Left hindlimb (tissue), 1 donor: Measurements from ENCODE around the gene FBLN1.
"Not testable (repeated sequence)": the region's sequence is repeated elsewhere in the genome, so short reads cannot be mapped to it uniquely, and the experiment has no call there.

Experiments used
- DNase-seq: peaks from one replicate; pipeline ENCODE4 v3.0.0-alpha.2; 2018

Gene FBLN1

GRCh38 chr22:45528046-45528445, 25.4 kb downstream of the FBLN1 start:
- no peak for DNase-seq

GRCh38 chr22:45529105-45529504, 26.4 kb downstream of the FBLN1 start:
- no peak for DNase-seq

- DNase-seq = no peak
These were observed 27.4 kb downstream of the FBLN1 start for GRCh38 chr22:45529971-45530575.

GRCh38 chr22:45531441-45532234, 29.0 kb downstream of the FBLN1 start:
- DNase-seq = no peak

GRCh38 chr22:45532235-45532631, 29.6 kb downstream of the FBLN1 start:
- no peak for DNase-seq

- no peak for DNase-seq
These were observed 31.0 kb downstream of the FBLN1 start for GRCh38 chr22:45533703-45534102.

- peak; percentile 61 for DNase-seq
These were observed 31.9 kb downstream of the FBLN1 start for GRCh38 chr22:45534339-45535192.

- no peak for DNase-seq
These were observed 32.6 kb downstream of the FBLN1 start for GRCh38 chr22:45535290-45535689.

- not testable (repeated sequence) for DNase-seq
These were observed 33.2 kb downstream of the FBLN1 start for GRCh38 chr22:45535835-45536234.

GRCh38 chr22:45537734-45538181, 35.1 kb downstream of the FBLN1 start:
- peak; percentile 77 for DNase-seq

- no peak for DNase-seq
These were observed 35.6 kb downstream of the FBLN1 start for GRCh38 chr22:45538281-45538680.

GRCh38 chr22:45540122-45540521, 37.4 kb downstream of the FBLN1 start:
- no peak for DNase-seq

GRCh38 chr22:45541382-45541979, 38.8 kb downstream of the FBLN1 start:
- no peak for DNase-seq

GRCh38 chr22:45542001-45542520, 39.4 kb downstream of the FBLN1 start:
- no peak for DNase-seq

GRCh38 chr22:45542736-45543135, 40.1 kb downstream of the FBLN1 start:
- DNase-seq = not testable (repeated sequence)

GRCh38 chr22:45543243-45543642, 40.6 kb downstream of the FBLN1 start:
- DNase-seq = no peak

GRCh38 chr22:45544588-45545170, 42.0 kb downstream of the FBLN1 start:
- DNase-seq = no peak

- peak; percentile 18 for DNase-seq
These were observed 43.8 kb downstream of the FBLN1 start for GRCh38 chr22:45546333-45547015.

- peak; percentile 19 for DNase-seq
These were observed 44.3 kb downstream of the FBLN1 start for GRCh38 chr22:45547016-45547345.

GRCh38 chr22:45547731-45548130, 45.0 kb downstream of the FBLN1 start:
- DNase-seq = no peak

GRCh38 chr22:45548247-45548840, 45.7 kb downstream of the FBLN1 start:
- DNase-seq = peak; percentile 25
